Thyroid gland (tissue), 4 donors: ENCODE measurements around the gene LAX1.

ENCODE experiments used
- CTCF ChIP-seq, 6 experiments: fragments of 200-600 bp in 3 of 6; fragments of 450-650 bp in 3 of 6; sonication (generic) in 3 of 6; IDR thresholded peaks; one replicate each; pipeline ENCODE4 v1.5.1; 2016 to 2019; ENCODE audit warnings: antibody characterized with exemption in 6 of 6, mild to moderate bottlenecking in 2 of 6, inconsistent platforms in 1 of 6, moderate library complexity in 1 of 6
- POLR2A ChIP-seq, 2 donors: fragments of 450-650 bp; IDR thresholded peaks; one replicate each; pipeline ENCODE4 v1.6.1; 2017; ENCODE audit warnings: antibody characterized with exemption in 2 of 2, mild to moderate bottlenecking in 2 of 2, moderate library complexity in 1 of 2

GRCh38 chr1:203764105-203765028, 616 bp upstream of the LAX1 start:
- TF ChIP-seq CTCF (IDR thresholded peaks at IDR 0.05) (no peak), POLR2A (IDR thresholded peaks at IDR 0.05) (no peak)
